ENCODE data around the gene NDFIP2. TPM values are rescaled to one million over a fixed set of nuclear protein-coding genes. Genes with fewer than 3 reads are reported as not detected.

Gene NDFIP2
- polyA plus RNA-seq, 1 donor (not counting 4 experiments of a cell fraction or from before 2014, with no cell fraction given), result 244 TPM

DNA sequence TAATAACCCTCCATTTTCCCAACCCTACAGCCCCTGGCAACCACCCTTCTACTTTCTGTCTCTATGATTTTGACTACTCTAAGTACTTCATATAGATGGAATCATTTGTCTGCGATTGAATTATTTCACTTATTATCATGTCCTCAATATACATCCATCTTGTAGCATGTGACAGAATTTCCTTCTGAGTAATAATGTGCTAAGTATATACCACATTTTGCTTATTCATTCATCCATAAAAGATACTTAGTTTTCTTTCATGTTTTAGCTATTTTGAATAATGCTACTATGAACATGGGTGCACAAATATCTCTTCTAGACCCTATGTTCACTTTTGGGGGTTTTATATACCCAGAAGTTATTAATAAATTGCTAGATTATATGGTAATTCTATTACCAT, 17.4 kb upstream of the NDFIP2 start:
- Histone ChIP-seq H3K79me2 (ENCODE audit: control insufficient read depth, insufficient read depth, low read length) (no peaks in the 10 kb centered on the region), H3K27ac (ENCODE audit: control insufficient read depth, insufficient read depth, low read length) (no peak overlapping the region), H3K4me2 (ENCODE audit: control insufficient read depth, extremely low read depth, insufficient read depth, low read depth, low read length) (no peak overlapping the region), H2AFZ (ENCODE audit: control insufficient read depth, low read length) (no peak overlapping the region), H3K36me3 (ENCODE audit: control insufficient read depth in 2 of 2, extremely low read depth in 1 of 2, insufficient read depth in 2 of 2, low read length in 2 of 2) (no peaks in the 10 kb centered on the region), H3K9me1 (ENCODE audit: control insufficient read depth, extremely low read depth, insufficient read depth, low read length) (peaks cover 2% of the 10 kb centered on the region), H3K9me3 (ENCODE audit: control insufficient read depth, low read depth, low read length) (no peaks in the 10 kb centered on the region), H3K27me3 (ENCODE audit: control insufficient read depth, extremely low read depth, insufficient read depth, low read length) (no peaks in the 10 kb centered on the region), H3K4me3 (ENCODE audit: control insufficient read depth in 2 of 3, extremely low read depth in 1 of 3, insufficient read depth in 2 of 3, low read depth in 1 of 3, low read length in 3 of 3) (no peak overlapping the region), H4K20me1 (ENCODE audit: control insufficient read depth, extremely low read depth, insufficient read depth, low read length) (no peaks in the 10 kb centered on the region), H3K9ac (ENCODE audit: control insufficient read depth, extremely low read depth, insufficient read depth, low read length) (no peak overlapping the region), H3K4me1 (ENCODE audit: control insufficient read depth, extremely low read depth, insufficient read depth, low read length) (peaks cover 8% of the 10 kb centered on the region)
- no peak for FAIRE-seq
- no peak for DNase-seq (ENCODE audit: low read depth, low spot score)
- TF ChIP-seq, protein P1, sequence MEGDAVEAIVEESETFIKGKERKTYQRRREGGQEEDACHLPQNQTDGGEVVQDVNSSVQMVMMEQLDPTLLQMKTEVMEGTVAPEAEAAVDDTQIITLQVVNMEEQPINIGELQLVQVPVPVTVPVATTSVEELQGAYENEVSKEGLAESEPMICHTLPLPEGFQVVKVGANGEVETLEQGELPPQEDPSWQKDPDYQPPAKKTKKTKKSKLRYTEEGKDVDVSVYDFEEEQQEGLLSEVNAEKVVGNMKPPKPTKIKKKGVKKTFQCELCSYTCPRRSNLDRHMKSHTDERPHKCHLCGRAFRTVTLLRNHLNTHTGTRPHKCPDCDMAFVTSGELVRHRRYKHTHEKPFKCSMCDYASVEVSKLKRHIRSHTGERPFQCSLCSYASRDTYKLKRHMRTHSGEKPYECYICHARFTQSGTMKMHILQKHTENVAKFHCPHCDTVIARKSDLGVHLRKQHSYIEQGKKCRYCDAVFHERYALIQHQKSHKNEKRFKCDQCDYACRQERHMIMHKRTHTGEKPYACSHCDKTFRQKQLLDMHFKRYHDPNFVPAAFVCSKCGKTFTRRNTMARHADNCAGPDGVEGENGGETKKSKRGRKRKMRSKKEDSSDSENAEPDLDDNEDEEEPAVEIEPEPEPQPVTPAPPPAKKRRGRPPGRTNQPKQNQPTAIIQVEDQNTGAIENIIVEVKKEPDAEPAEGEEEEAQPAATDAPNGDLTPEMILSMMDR (optimal IDR thresholded peaks at IDR 0.05 in 1 of 3, IDR thresholded peaks at IDR 0.05 in 1 of 3, conservative IDR thresholded peaks at IDR 0.05 in 1 of 3; ENCODE audit: extremely low read depth in 1 of 3, insufficient read depth in 2 of 3, low read length in 3 of 3), result no peak
- TF ChIP-seq EZH2 (IDR thresholded peaks at IDR 0.05; ENCODE audit: low read length), result no peak
- dilution Hi-C loops (cut with MboI; ENCODE audit: extremely low pct_ligation_motif_present, low sequenced_read_pairs), result no loop called here

DNA sequence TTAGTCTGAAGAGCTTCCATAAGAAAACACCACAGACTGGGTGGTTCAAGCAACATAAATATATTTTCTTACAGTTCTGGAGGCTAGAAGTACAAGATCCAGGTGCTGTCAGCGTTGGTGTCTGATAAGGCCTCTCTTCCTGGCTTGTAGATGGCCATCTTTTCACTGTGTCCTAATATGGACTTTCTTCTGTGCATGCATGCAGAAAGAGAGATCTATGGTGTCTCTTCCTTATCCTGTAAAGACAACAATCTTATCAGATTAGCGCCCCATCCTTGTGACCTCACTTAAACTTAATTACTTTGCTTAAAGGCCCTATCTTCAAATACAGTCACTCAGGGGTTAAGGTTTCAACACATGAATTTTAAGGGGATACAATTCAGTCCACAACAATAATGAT, 14.1 kb upstream of the NDFIP2 start:
- dilution Hi-C loops (cut with MboI; ENCODE audit: extremely low pct_ligation_motif_present, low sequenced_read_pairs), result no loop called here
- H3K4me3 ChIP-seq (ENCODE audit: control insufficient read depth in 2 of 3, extremely low read depth in 1 of 3, insufficient read depth in 2 of 3, low read depth in 1 of 3, low read length in 3 of 3), result no peak overlapping the region
- DNase-seq (ENCODE audit: low read depth, low spot score), result no peak
- no peak overlapping the region for H3K4me2 ChIP-seq (ENCODE audit: control insufficient read depth, extremely low read depth, insufficient read depth, low read depth, low read length)
- H3K9me1 ChIP-seq (ENCODE audit: control insufficient read depth, extremely low read depth, insufficient read depth, low read length), result no peaks in the 10 kb centered on the region
- no peak overlapping the region for H3K27ac ChIP-seq (ENCODE audit: control insufficient read depth, insufficient read depth, low read length)
- no peak overlapping the region for H2AFZ ChIP-seq (ENCODE audit: control insufficient read depth, low read length)
- no peaks in the 10 kb centered on the region for H3K79me2 ChIP-seq (ENCODE audit: control insufficient read depth, insufficient read depth, low read length)
- H3K9me3 ChIP-seq (ENCODE audit: control insufficient read depth, low read depth, low read length), result no peaks in the 10 kb centered on the region
- no peak overlapping the region for H3K9ac ChIP-seq (ENCODE audit: control insufficient read depth, extremely low read depth, insufficient read depth, low read length)
- no peaks in the 10 kb centered on the region for H4K20me1 ChIP-seq (ENCODE audit: control insufficient read depth, extremely low read depth, insufficient read depth, low read length)
- FAIRE-seq, result no peak
- TF ChIP-seq, protein P1 (optimal IDR thresholded peaks at IDR 0.05 in 1 of 3, IDR thresholded peaks at IDR 0.05 in 1 of 3, conservative IDR thresholded peaks at IDR 0.05 in 1 of 3; ENCODE audit: extremely low read depth in 1 of 3, insufficient read depth in 2 of 3, low read length in 3 of 3), result no peak
- TF ChIP-seq EZH2 (IDR thresholded peaks at IDR 0.05; ENCODE audit: low read length), result no peak
- no peaks in the 10 kb centered on the region for H3K27me3 ChIP-seq (ENCODE audit: control insufficient read depth, extremely low read depth, insufficient read depth, low read length)
- no peaks in the 10 kb centered on the region for H3K4me1 ChIP-seq (ENCODE audit: control insufficient read depth, extremely low read depth, insufficient read depth, low read length)
- H3K36me3 ChIP-seq (ENCODE audit: control insufficient read depth in 2 of 2, extremely low read depth in 1 of 2, insufficient read depth in 2 of 2, low read length in 2 of 2), result no peaks in the 10 kb centered on the region
